Measurements from ENCODE around the gene COMMD1.

- TF ChIP-seq, protein P1, sequence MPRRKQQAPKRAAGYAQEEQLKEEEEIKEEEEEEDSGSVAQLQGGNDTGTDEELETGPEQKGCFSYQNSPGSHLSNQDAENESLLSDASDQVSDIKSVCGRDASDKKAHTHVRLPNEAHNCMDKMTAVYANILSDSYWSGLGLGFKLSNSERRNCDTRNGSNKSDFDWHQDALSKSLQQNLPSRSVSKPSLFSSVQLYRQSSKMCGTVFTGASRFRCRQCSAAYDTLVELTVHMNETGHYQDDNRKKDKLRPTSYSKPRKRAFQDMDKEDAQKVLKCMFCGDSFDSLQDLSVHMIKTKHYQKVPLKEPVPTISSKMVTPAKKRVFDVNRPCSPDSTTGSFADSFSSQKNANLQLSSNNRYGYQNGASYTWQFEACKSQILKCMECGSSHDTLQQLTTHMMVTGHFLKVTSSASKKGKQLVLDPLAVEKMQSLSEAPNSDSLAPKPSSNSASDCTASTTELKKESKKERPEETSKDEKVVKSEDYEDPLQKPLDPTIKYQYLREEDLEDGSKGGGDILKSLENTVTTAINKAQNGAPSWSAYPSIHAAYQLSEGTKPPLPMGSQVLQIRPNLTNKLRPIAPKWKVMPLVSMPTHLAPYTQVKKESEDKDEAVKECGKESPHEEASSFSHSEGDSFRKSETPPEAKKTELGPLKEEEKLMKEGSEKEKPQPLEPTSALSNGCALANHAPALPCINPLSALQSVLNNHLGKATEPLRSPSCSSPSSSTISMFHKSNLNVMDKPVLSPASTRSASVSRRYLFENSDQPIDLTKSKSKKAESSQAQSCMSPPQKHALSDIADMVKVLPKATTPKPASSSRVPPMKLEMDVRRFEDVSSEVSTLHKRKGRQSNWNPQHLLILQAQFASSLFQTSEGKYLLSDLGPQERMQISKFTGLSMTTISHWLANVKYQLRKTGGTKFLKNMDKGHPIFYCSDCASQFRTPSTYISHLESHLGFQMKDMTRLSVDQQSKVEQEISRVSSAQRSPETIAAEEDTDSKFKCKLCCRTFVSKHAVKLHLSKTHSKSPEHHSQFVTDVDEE (CRISPR knock-in tag; IDR thresholded peaks at IDR 0.05), result no peak
- no peak for TF ChIP-seq OSR1 (CRISPR knock-in tag; IDR thresholded peaks at IDR 0.05)
- TF ChIP-seq ZFP3 (CRISPR knock-in tag; IDR thresholded peaks at IDR 0.05), result no peak
- TF ChIP-seq, protein P2, sequence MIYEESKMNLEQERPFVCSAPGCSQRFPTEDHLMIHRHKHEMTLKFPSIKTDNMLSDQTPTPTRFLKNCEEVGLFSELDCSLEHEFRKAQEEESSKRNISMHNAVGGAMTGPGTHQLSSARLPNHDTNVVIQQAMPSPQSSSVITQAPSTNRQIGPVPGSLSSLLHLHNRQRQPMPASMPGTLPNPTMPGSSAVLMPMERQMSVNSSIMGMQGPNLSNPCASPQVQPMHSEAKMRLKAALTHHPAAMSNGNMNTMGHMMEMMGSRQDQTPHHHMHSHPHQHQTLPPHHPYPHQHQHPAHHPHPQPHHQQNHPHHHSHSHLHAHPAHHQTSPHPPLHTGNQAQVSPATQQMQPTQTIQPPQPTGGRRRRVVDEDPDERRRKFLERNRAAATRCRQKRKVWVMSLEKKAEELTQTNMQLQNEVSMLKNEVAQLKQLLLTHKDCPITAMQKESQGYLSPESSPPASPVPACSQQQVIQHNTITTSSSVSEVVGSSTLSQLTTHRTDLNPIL (CRISPR knock-in tag; IDR thresholded peaks at IDR 0.05; ENCODE audit: low read depth), result no peak
- no peak for TF ChIP-seq PPARA (CRISPR knock-in tag; IDR thresholded peaks at IDR 0.05; ENCODE audit: borderline replicate concordance)
- TF ChIP-seq ARNTL (CRISPR knock-in tag; IDR thresholded peaks at IDR 0.05; ENCODE audit: borderline replicate concordance, low read depth), result no peak
- no peak for TF ChIP-seq CSDC2 (CRISPR knock-in tag; IDR thresholded peaks at IDR 0.05)
- TF ChIP-seq, protein P3, sequence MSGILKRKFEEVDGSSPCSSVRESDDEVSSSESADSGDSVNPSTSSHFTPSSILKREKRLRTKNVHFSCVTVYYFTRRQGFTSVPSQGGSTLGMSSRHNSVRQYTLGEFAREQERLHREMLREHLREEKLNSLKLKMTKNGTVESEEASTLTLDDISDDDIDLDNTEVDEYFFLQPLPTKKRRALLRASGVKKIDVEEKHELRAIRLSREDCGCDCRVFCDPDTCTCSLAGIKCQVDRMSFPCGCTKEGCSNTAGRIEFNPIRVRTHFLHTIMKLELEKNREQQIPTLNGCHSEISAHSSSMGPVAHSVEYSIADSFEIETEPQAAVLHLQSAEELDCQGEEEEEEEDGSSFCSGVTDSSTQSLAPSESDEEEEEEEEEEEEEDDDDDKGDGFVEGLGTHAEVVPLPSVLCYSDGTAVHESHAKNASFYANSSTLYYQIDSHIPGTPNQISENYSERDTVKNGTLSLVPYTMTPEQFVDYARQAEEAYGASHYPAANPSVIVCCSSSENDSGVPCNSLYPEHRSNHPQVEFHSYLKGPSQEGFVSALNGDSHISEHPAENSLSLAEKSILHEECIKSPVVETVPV (CRISPR knock-in tag; IDR thresholded peaks at IDR 0.05), result no peak
- TF ChIP-seq ISL1 (CRISPR knock-in tag; IDR thresholded peaks at IDR 0.05), result no peak
- TF ChIP-seq, protein P4, sequence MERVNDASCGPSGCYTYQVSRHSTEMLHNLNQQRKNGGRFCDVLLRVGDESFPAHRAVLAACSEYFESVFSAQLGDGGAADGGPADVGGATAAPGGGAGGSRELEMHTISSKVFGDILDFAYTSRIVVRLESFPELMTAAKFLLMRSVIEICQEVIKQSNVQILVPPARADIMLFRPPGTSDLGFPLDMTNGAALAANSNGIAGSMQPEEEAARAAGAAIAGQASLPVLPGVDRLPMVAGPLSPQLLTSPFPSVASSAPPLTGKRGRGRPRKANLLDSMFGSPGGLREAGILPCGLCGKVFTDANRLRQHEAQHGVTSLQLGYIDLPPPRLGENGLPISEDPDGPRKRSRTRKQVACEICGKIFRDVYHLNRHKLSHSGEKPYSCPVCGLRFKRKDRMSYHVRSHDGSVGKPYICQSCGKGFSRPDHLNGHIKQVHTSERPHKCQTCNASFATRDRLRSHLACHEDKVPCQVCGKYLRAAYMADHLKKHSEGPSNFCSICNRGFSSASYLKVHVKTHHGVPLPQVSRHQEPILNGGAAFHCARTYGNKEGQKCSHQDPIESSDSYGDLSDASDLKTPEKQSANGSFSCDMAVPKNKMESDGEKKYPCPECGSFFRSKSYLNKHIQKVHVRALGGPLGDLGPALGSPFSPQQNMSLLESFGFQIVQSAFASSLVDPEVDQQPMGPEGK (CRISPR knock-in tag; IDR thresholded peaks at IDR 0.05; ENCODE audit: borderline replicate concordance), result no peak
- TF ChIP-seq ZFP30 (CRISPR knock-in tag; IDR thresholded peaks at IDR 0.05), result no peak
Observed at GRCh38 chr2:62133320-62133823, 227.9 kb downstream of the COMMD1 start.

Measured in SK-N-SH treated with all-trans-retinoic acid at 6 μM for 48 hours (cell line).